Inflammatory macrophage treated with lipopolysaccharide for 1 hour (primary cell): ENCODE measurements around the gene CDYL2.

Source experiments
- DNase-seq, 2 donors: peaks; one replicate each; pipeline ENCODE4 v3.0.0-alpha.2; 2020 to 2022

CDYL2 gene

GRCh38 chr16:80666378-80667250 is 137.8 kb downstream of the CDYL2 start:
- DNase-seq, result peak in 1 of 2 donors; percentile 14

GRCh38 chr16:80665356-80665755 is 139.0 kb downstream of the CDYL2 start:
- DNase-seq, result no peak

GRCh38 chr16:80664786-80665185 is 139.6 kb downstream of the CDYL2 start:
- DNase-seq, result peak; percentile 12 to 27

- DNase-seq, result no peak
Measured at GRCh38 chr16:80664226-80664625, 140.2 kb downstream of the CDYL2 start.

DNA sequence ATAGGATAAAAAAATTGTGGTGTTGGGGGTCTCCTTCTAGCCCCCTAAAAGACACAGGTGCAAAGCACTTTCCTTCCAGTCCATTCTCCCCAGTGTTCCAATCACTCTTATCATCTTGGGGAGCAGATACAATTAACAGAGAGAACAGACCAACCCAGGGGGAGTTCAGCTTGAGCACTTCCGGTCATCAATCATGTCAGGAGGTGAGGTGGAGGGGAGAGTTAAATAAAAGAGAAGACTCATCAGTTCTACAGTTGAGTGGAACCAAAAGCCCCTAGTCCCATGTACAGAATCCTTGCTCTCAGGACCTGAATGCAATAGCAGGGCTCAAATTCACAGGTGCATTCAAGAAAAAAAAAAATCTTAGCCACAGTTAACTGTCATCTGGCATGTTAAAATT is 141.3 kb downstream of the CDYL2 start:
- no peak for DNase-seq

DNA sequence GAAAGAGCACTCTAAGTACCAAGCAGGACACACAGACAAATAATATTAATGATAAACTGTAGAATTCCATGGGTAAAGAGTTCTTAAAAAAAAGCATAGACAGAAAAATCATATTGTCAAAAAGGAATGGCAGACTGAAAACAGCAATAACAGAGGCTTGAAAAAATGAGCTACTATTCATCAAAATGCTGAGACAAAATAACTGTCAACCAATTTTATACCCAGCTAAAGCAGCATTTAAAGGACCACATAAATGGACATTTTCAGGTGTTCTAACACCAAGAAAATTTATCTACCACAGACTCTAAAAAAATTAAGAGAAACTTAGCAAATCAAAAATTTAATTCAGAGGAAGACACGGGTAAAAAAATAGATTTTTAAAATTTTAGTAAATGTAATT is 144.5 kb downstream of the CDYL2 start:
- DNase-seq, result no peak

- DNase-seq, result no peak
Measured at GRCh38 chr16:80656711-80657150, 147.7 kb downstream of the CDYL2 start.

GRCh38 chr16:80656161-80656560 is 148.2 kb downstream of the CDYL2 start:
- no peak for DNase-seq

DNA sequence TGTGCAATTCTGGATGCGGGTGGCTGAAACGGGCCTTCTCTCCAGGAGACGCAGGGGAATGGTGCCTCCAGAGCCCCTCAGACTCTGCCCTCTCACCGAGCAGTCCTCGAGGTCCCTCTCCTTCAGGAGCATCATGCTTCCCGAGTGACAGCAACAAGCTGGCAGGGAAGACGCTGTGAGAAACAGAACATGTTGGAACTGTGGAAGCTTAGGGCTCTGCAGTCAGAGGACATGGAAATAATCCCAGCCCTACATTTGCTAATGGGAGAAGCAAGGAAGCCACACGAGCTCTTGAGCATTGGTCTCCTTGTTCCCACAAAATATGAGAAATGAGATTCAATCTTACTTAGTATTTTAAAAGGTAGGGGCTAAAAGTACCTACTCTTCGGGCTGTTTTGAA is 148.6 kb downstream of the CDYL2 start:
- DNase-seq, result no peak

GRCh38 chr16:80654094-80654862 is 150.1 kb downstream of the CDYL2 start:
- DNase-seq, result no peak

- no peak for DNase-seq
Measured at GRCh38 chr16:80652441-80652840, 152.0 kb downstream of the CDYL2 start.

- DNase-seq, result peak; percentile 67 to 82
Measured at GRCh38 chr16:80650281-80650680, 154.1 kb downstream of the CDYL2 start.

GRCh38 chr16:80640316-80640715 is 164.1 kb downstream of the CDYL2 start:
- DNase-seq, result no peak

- DNase-seq, result no peak
Measured at GRCh38 chr16:80639636-80640035, 164.8 kb downstream of the CDYL2 start.

- no peak for DNase-seq
Measured at GRCh38 chr16:80637621-80638020, 166.8 kb downstream of the CDYL2 start.

DNA sequence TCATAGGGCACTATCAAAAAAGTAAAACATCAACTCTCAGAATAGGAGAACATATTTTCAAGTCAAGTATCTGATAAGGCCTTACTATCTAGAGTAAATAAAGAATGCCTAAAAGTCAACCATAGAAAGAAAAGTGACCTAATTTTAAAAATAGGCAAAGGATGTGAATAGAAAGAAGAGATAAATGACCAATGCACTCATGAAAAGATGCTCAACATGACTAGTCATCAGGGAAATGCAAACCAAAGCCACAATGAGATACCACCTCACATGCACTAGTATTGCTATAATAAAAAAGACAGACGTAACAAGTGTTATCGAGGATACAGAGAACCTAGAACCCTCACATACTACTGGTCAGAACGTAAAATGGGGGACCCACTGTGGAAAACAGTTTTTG is 172.8 kb downstream of the CDYL2 start:
- DNase-seq, result no peak

GRCh38 chr16:80628254-80628653 is 176.1 kb downstream of the CDYL2 start:
- DNase-seq, result no peak

GRCh38 chr16:80627108-80627507 is 177.3 kb downstream of the CDYL2 start:
- no peak for DNase-seq

- DNase-seq, result no peak
Measured at GRCh38 chr16:80623376-80623775, 181.0 kb downstream of the CDYL2 start.

GRCh38 chr16:80622007-80622406 is 182.4 kb downstream of the CDYL2 start:
- DNase-seq, result no peak

DNA sequence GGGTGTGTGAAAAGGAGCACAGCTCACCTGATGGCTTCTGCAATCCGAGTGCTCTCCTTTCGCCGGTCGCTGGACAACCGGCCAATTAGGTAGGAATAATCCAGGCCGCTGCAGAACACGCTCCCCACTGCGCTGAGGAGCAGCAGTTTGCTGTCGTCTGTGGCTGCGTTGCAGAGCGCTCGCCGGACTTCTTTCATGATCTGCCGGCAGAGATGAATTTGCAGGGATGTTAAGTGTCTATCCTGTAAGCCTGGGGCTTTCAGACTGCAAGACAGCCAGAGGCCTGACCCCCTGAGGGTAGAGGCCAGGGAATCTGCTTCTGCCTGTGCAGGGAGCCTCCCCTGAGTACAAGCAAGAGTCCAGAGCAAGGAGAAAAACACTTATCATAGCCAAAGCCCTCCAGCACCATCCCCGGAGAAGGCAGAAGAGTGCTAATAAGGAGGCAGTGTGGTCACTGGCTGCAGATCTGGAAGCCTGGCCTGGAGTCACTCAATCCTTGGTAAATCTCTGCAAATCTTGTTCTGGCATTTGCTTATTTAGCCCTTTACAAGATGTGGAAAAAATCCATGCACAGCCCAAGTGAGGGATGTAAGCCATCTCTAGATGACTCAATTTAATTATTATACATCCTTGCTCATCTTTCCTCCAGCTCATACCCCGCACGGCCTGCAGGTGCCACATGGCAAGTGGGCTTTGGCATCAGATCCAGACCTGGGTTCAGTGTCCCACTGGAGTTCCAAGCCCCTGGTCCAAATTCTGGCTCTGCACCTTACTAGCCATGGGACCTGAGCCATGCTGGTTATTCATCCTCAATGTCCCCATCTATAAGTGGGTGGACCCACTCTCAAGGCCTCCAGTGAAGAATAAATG is 183.4 kb downstream of the CDYL2 start:
- DNase-seq, result no peak

- no peak for DNase-seq
Measured at GRCh38 chr16:80619824-80620223, 184.6 kb downstream of the CDYL2 start.
